ENCODE measurements around the gene IFNL1. TPM values are rescaled to one million over a fixed set of nuclear protein-coding genes. Genes with fewer than 3 reads are reported as not detected.
"Not testable (repeated sequence)": the region's sequence is repeated elsewhere in the genome, so short reads cannot be mapped to it uniquely, and the experiment has no call there.

IFNL1 gene
- total and polyA plus RNA-seq, 9 of the 15 experiments (the other 6 are each of a cell fraction or from before 2014, with no cell fraction given): not detected

DNA sequence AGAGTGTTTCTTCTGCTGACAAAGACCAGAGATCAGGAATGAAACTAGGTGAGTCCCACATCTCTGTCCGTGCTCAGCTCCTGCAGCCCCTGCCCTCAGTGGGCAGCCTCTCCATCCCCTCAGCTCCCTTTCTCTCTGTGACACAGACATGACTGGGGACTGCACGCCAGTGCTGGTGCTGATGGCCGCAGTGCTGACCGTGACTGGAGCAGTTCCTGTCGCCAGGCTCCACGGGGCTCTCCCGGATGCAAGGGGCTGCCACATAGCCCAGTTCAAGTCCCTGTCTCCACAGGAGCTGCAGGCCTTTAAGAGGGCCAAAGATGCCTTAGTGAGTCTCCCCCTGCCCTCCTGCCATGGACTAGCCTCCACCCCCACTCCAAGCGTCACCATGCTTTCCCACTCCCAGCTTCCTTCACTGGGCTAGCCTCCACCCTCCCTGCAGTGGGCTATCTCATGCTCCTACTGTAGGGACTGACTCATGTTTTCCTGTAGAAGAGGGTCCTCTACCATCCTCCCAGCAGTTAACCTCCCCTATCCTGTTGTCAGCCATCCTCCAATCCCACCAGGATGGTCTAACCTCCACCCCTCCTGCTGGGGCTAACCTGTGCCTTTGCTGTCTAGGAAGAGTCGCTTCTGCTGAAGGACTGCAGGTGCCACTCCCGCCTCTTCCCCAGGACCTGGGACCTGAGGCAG is 27.5 kb upstream of the IFNL1 start:
- FAIRE-seq; CTCF ChIA-PET (ENCODE audit: low intra/inter-chr PET ratio); in situ Hi-C loops (cut with MboI): not testable (repeated sequence)

DNA sequence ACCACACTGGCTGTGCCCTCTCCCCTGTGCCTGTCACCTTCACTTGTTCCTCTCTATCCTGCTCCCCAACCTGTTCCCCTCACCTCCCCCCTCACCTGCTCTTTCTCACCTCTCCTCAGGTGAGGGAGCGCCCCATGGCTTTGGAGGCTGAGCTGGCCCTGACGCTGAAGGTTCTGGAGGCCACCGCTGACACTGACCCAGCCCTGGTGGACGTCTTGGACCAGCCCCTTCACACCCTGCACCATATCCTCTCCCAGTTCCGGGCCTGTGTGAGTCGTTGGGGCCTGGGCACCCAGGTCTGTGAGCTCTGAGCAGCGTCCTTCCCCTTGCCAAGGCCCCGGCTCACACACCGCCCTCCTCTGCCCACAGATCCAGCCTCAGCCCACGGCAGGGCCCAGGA is 26.8 kb upstream of the IFNL1 start:
- H3K9ac ChIP-seq (ENCODE audit: insufficient read depth in 1 of 2, low read depth in 2 of 2, low read length in 2 of 2); H3K27me3 ChIP-seq (ENCODE audit: control insufficient read depth in 2 of 2, insufficient read depth in 2 of 2, low read length in 2 of 2); H3K79me2 ChIP-seq (ENCODE audit: control insufficient read depth, insufficient read depth, low read length); H2AFZ ChIP-seq (ENCODE audit: low read depth, low read length); ATAC-seq; in situ Hi-C loops (cut with MboI); intact Hi-C loops (cut with micrococcal nuclease); H3K27ac ChIP-seq (ENCODE audit: extremely low read depth, low read depth, low read length); CTCF ChIA-PET (ENCODE audit: low intra/inter-chr PET ratio); H3K9me3 ChIP-seq (replicated peaks; ENCODE audit: control insufficient read depth, insufficient read depth, low read depth, low read length); H3K9me1 ChIP-seq (ENCODE audit: control insufficient read depth, insufficient read depth, low read length); POLR2A ChIA-PET; H4K20me1 ChIP-seq (replicated peaks; ENCODE audit: control insufficient read depth, insufficient read depth, low read length); BruUV-seq (replicated peaks); H3K4me2 ChIP-seq (ENCODE audit: insufficient read depth, low read length); FAIRE-seq; DNase-seq (ENCODE audit: extremely low read depth in 1 of 4, low spot score in 3 of 4); H3K4me3 ChIP-seq; H3K36me3 ChIP-seq (ENCODE audit: control insufficient read depth, insufficient read depth, low read length): not testable (repeated sequence)
- peaks cover 0 to 16% of the 10 kb centered on the region in 2 experiments; a peak in 2 of 5 replicates for H3K4me1 ChIP-seq (replicated peaks in 1 of 2; ENCODE audit: control insufficient read depth in 2 of 2, insufficient read depth in 2 of 2, low read length in 2 of 2)
- no CpG with 5 or more reads among the region's 10 CpGs for WGBS (ENCODE audit: insufficient coverage, low coverage, missing lambda C conversion rate)

More for the DNA sequence above, 27.5 kb upstream of the IFNL1 start:
- H3K9me3 ChIP-seq (replicated peaks; ENCODE audit: control insufficient read depth, insufficient read depth, low read depth, low read length); H3K27me3 ChIP-seq (ENCODE audit: control insufficient read depth in 2 of 2, insufficient read depth in 2 of 2, low read length in 2 of 2); DNase-seq (ENCODE audit: extremely low read depth in 1 of 4, low spot score in 3 of 4); BruUV-seq (replicated peaks); H3K79me2 ChIP-seq (ENCODE audit: control insufficient read depth, insufficient read depth, low read length); POLR2A ChIA-PET; H3K9ac ChIP-seq (ENCODE audit: insufficient read depth in 1 of 2, low read depth in 2 of 2, low read length in 2 of 2); H3K4me3 ChIP-seq; H3K36me3 ChIP-seq (ENCODE audit: control insufficient read depth, insufficient read depth, low read length); H3K27ac ChIP-seq (ENCODE audit: extremely low read depth, low read depth, low read length); H3K9me1 ChIP-seq (ENCODE audit: control insufficient read depth, insufficient read depth, low read length); H2AFZ ChIP-seq (ENCODE audit: low read depth, low read length); H3K4me2 ChIP-seq (ENCODE audit: insufficient read depth, low read length); intact Hi-C loops (cut with micrococcal nuclease); H4K20me1 ChIP-seq (replicated peaks; ENCODE audit: control insufficient read depth, insufficient read depth, low read length): not testable (repeated sequence)
- 13% methylated on average over 3 of the region's 10 CpGs for WGBS (ENCODE audit: insufficient coverage, low coverage, missing lambda C conversion rate)
- peak; percentile 21 to 57; a peak in 2 of 4 replicates for TF ChIP-seq KDM1A (IDR thresholded peaks at IDR 0.05)
- TF ChIP-seq RCOR1 (IDR thresholded peaks at IDR 0.05; ENCODE audit: borderline replicate concordance in 1 of 2, low read depth in 2 of 2, low read length in 2 of 2): 0 out of 4 replicates have a peak, but pooled peaks of 1 of the 2 experiments have one; percentile 8
- TF ChIP-seq ZKSCAN3 (CRISPR knock-in tag; IDR thresholded peaks at IDR 0.05): peak; percentile 97
- peak in 1 of 2 experiments; percentile 83; a peak in 2 of 4 replicates for TF ChIP-seq TRIM24 (IDR thresholded peaks at IDR 0.05)
- 0 out of 4 replicates have a peak, but pooled peaks of 1 of the 2 experiments have one; percentile 26 for TF ChIP-seq FOXK2 (conservative IDR thresholded peaks at IDR 0.05 in 1 of 2, IDR thresholded peaks at IDR 0.05 in 1 of 2; ENCODE audit: low read depth in 2 of 2)
- H3K4me1 ChIP-seq (replicated peaks in 1 of 2; ENCODE audit: control insufficient read depth in 2 of 2, insufficient read depth in 2 of 2, low read length in 2 of 2): peaks cover 0 to 22% of the 10 kb centered on the region in 2 experiments; a peak in 2 of 5 replicates
- peak; percentile 17; the same call in 2 of the 3 replicates for ATAC-seq
